IMR-90 (cell line): ENCODE data around the gene FHIP1A. TPM values are rescaled to one million over a fixed set of nuclear protein-coding genes. Genes with fewer than 3 reads are reported as not detected.

Experiments
- ATAC-seq: fragments of 200-7000 bp; cut with Tn5 transposase; 2 replicates; pipeline ENCODE4 v1.9.1; 2020; ENCODE audit warnings: low read depth, mild to moderate bottlenecking, moderate library complexity
- BruUV-seq: library from RNA; stranded (reverse); fragments of 400-500 nt; replicated peaks from 2 replicates; lab custom pipeline; 2021; lab: Mats Ljungman, UMichigan
- CTCF ChIA-PET: fragments of 300-600 bp; formaldehyde crosslinking; extraction: SDS; loops from one replicate; lab custom pipeline; 2021; ENCODE audit warnings: antibody characterized with exemption; lab: Yijun Ruan, JAX
- POLR2A ChIA-PET: fragments of 300-600 bp; sonication (Branson Sonifier 250); formaldehyde crosslinking; loops from one replicate; lab custom pipeline; 2022; ENCODE audit warnings: antibody characterized with exemption; ENCODE audit not compliant: unreplicated experiment; lab: Charles Lee
- DNase-seq: peaks from one replicate; pipeline ENCODE4 v3.0.0; 2013
- H2AFZ ChIP-seq: replicated peaks from 2 replicates; pipeline ENCODE3; 2013; ENCODE audit warnings: low read length, mild to moderate bottlenecking; ENCODE audit not compliant: poor library complexity
- H2AK5ac ChIP-seq: 2 replicates; pipeline ENCODE4 v1.6.1; 2013; ENCODE audit warnings: low read depth, low read length, inconsistent platforms
- H2AK9ac ChIP-seq: replicated peaks from 2 replicates; pipeline ENCODE3; 2013; ENCODE audit warnings: mild to moderate bottlenecking, low read depth, low read length, moderate library complexity; ENCODE audit not compliant: poor library complexity
- H2BK120ac ChIP-seq: 2 replicates; pipeline ENCODE4 v1.6.1; 2013; ENCODE audit warnings: low read depth, low read length, inconsistent platforms
- H2BK15ac ChIP-seq: 3 replicates; pipeline ENCODE4 v1.6.1; 2013; ENCODE audit warnings: low read depth, low read length, inconsistent platforms
- H2BK20ac ChIP-seq: 2 replicates; pipeline ENCODE4 v1.6.1; 2013; ENCODE audit warnings: low read depth, mild to moderate bottlenecking, inconsistent platforms, low read length, moderate library complexity
- H2BK5ac ChIP-seq: 2 replicates; pipeline ENCODE4 v1.6.1; 2013; ENCODE audit warnings: mild to moderate bottlenecking, low read depth, low read length, inconsistent platforms; ENCODE audit not compliant: poor library complexity, severe bottlenecking
- H3K14ac ChIP-seq: replicated peaks from 2 replicates; pipeline ENCODE4 v1.6.1; 2013; ENCODE audit warnings: low read depth, low read length, inconsistent platforms
- H3K18ac ChIP-seq: 2 replicates; pipeline ENCODE4 v1.6.1; 2013; ENCODE audit warnings: low read depth, low read length, control low read depth
- H3K23ac ChIP-seq: 2 replicates; pipeline ENCODE4 v1.6.1; 2013; ENCODE audit warnings: low read depth, low read length, inconsistent platforms
- H3K27ac ChIP-seq: 2 replicates; pipeline ENCODE4 v1.5.1; 2013; ENCODE audit warnings: mild to moderate bottlenecking, control low read depth, low read length; ENCODE audit not compliant: insufficient read depth
- H3K27me3 ChIP-seq: 2 replicates; pipeline ENCODE4 v1.6.1; 2013; ENCODE audit warnings: low read length; ENCODE audit not compliant: control insufficient read depth, insufficient read depth
- H3K36me3 ChIP-seq: 2 replicates; pipeline ENCODE4 v1.6.1; 2013; ENCODE audit warnings: low read length, mixed read lengths; ENCODE audit not compliant: control insufficient read depth, insufficient read depth
- H3K4ac ChIP-seq: 2 replicates; pipeline ENCODE4 v1.6.1; 2013; ENCODE audit warnings: low read depth, low read length, inconsistent platforms
- H3K4me1 ChIP-seq: 2 replicates; pipeline ENCODE4 v1.6.1; 2013; ENCODE audit warnings: low read length, mixed read lengths; ENCODE audit not compliant: control insufficient read depth, insufficient read depth
- H3K4me2 ChIP-seq: 2 replicates; pipeline ENCODE4 v1.6.1; 2013; ENCODE audit warnings: low read depth, mild to moderate bottlenecking, control low read depth, low read length, moderate library complexity
- H3K4me3 ChIP-seq: 2 replicates; pipeline ENCODE4 v1.5.1; 2013; ENCODE audit warnings: low read depth, mild to moderate bottlenecking, control low read depth, low read length, moderate library complexity; ENCODE audit not compliant: insufficient read depth
- H3K56ac ChIP-seq: 2 replicates; pipeline ENCODE4 v1.6.1; 2013; ENCODE audit warnings: low read length, inconsistent platforms; ENCODE audit not compliant: insufficient read depth; ENCODE audit errors: extremely low read depth
- H3K79me1 ChIP-seq, 2 experiments: 2 replicates each; pipeline ENCODE4 v1.6.1; 2013; ENCODE audit warnings: low read length in 2 of 2, inconsistent platforms in 1 of 2, low read depth in 1 of 2
- H3K9ac ChIP-seq: 2 replicates; pipeline ENCODE4 v1.6.1; 2013; ENCODE audit warnings: low read depth, low read length, control low read depth
- H3K9me1 ChIP-seq: 2 replicates; pipeline ENCODE4 v1.6.1; 2013; ENCODE audit warnings: low read length, inconsistent platforms; ENCODE audit not compliant: insufficient read depth
- H3K9me3 ChIP-seq: 2 replicates; pipeline ENCODE4 v1.6.1; 2013; ENCODE audit warnings: low read length; ENCODE audit not compliant: control insufficient read depth, insufficient read depth
- H4K20me1 ChIP-seq: 2 replicates; pipeline ENCODE4 v1.6.1; 2013; ENCODE audit warnings: low read length, inconsistent platforms; ENCODE audit not compliant: insufficient read depth
- H4K5ac ChIP-seq: 2 replicates; pipeline ENCODE4 v1.6.1; 2013; ENCODE audit warnings: mild to moderate bottlenecking, low read depth, low read length, control low read depth
- H4K8ac ChIP-seq, 2 experiments: 2 replicates each; pipeline ENCODE4 v1.6.1; 2013; ENCODE audit warnings: low read depth in 2 of 2, low read length in 2 of 2, control low read depth in 1 of 2, inconsistent platforms in 1 of 2
- H4K91ac ChIP-seq: 2 replicates; pipeline ENCODE4 v1.6.1; 2013; ENCODE audit warnings: low read depth, low read length, inconsistent platforms; ENCODE audit not compliant: insufficient read depth
- BHLHE40 ChIP-seq: fragments of 150-350 bp; IDR thresholded peaks from 2 replicates; pipeline ENCODE4 v1.6.1; 2016; ENCODE audit warnings: mild to moderate bottlenecking, low read depth, low read length
- CEBPB ChIP-seq: IDR thresholded peaks from 2 replicates; pipeline ENCODE4 v1.6.1; 2012; ENCODE audit warnings: low read depth, low read length, improper control_type of control experiment
- FOS ChIP-seq: fragments of 150-350 bp; IDR thresholded peaks from 2 replicates; pipeline ENCODE4 v1.6.1; 2016; ENCODE audit warnings: low read depth, low read length
- MXI1 ChIP-seq: IDR thresholded peaks from 2 replicates; pipeline ENCODE4 v1.6.1; 2012; ENCODE audit warnings: low read depth, mild to moderate bottlenecking, low read length, moderate library complexity, borderline replicate concordance
- NFE2L2 ChIP-seq: fragments of 150-350 bp; IDR thresholded peaks from 2 replicates; pipeline ENCODE4 v1.6.1; 2016; ENCODE audit warnings: low read depth, mild to moderate bottlenecking, low read length
- POLR2A ChIP-seq: IDR thresholded peaks from 2 replicates; pipeline ENCODE4 v1.6.1; 2012; ENCODE audit warnings: mild to moderate bottlenecking, low read depth, low read length
- RCOR1 ChIP-seq: IDR thresholded peaks from 2 replicates; pipeline ENCODE4 v1.6.1; 2012; ENCODE audit warnings: mild to moderate bottlenecking, low read length, improper control_type of control experiment; ENCODE audit not compliant: insufficient replicate concordance
- RFX5 ChIP-seq: IDR thresholded peaks from 2 replicates; pipeline ENCODE4 v1.8.0; 2012; ENCODE audit warnings: low read depth, mild to moderate bottlenecking, low read length, moderate library complexity
- WGBS, 2 experiments: methylation state at CpG; one replicate each; pipeline versions ENCODE4 v1.1.5 to v1.1.7; 2013; ENCODE audit warnings: missing lambda C conversion rate in 2 of 2; ENCODE audit not compliant: insufficient read length in 1 of 2; ENCODE audit errors: extremely low coverage in 2 of 2; 5-methylcytosine and 5-hydroxymethylcytosine counted together
- dilution Hi-C: fragments of 300-500 bp; cut with HindIII; formaldehyde crosslinking; loops from one replicate; pipeline ENCODE4 v1.14.3; 2018; ENCODE audit warnings: low sequenced_read_pairs; ENCODE audit not compliant: unreplicated experiment
- in situ Hi-C: fragments of 300-500 bp; cut with MboI; formaldehyde crosslinking; loops from 3 replicates; pipeline ENCODE4 v1.14.3; 2019; ENCODE audit warnings: low sequenced_read_pairs, inconsistent platforms, mixed read lengths
- intact Hi-C: fragments of 100-400 bp; cut with micrococcal nuclease; formaldehyde crosslinking; loops from 2 replicates; pipeline ENCODE4 v1.10.0; 2022
- polyA plus RNA-seq, 3 experiments: library from polyadenylated mRNA; depleted of rRNA; stranded (reverse); fragments of >200 nt; gene quantifications; 2 replicates each; pipeline ENCODE4 v1.2.3, GENCODE V29; 2012; ENCODE audit warnings: low replicate concordance in 1 of 3
- total RNA-seq: library from RNA; depleted of rRNA; stranded (reverse); fragments of >200 nt; gene quantifications from 2 replicates; pipeline ENCODE4 v1.2.3, GENCODE V29; 2012
- TF ChIP-seq, protein P1 (sequence below): fragments of 150-350 bp; IDR thresholded peaks from 2 replicates; pipeline ENCODE4 v1.6.1; 2017; ENCODE audit warnings: mild to moderate bottlenecking, antibody characterized with exemption, low read length, low read depth
- TF ChIP-seq, protein P2 (sequence below): conservative IDR thresholded peaks from 2 replicates; pipeline ENCODE4 v1.5.1; 2012; ENCODE audit warnings: mild to moderate bottlenecking, low read depth, low read length, improper control_type of control experiment

Gene FHIP1A
- total and polyA plus RNA-seq, 2 of the 4 experiments (the other 2 are of a cell fraction): 0.02 to 0.18 TPM

DNA sequence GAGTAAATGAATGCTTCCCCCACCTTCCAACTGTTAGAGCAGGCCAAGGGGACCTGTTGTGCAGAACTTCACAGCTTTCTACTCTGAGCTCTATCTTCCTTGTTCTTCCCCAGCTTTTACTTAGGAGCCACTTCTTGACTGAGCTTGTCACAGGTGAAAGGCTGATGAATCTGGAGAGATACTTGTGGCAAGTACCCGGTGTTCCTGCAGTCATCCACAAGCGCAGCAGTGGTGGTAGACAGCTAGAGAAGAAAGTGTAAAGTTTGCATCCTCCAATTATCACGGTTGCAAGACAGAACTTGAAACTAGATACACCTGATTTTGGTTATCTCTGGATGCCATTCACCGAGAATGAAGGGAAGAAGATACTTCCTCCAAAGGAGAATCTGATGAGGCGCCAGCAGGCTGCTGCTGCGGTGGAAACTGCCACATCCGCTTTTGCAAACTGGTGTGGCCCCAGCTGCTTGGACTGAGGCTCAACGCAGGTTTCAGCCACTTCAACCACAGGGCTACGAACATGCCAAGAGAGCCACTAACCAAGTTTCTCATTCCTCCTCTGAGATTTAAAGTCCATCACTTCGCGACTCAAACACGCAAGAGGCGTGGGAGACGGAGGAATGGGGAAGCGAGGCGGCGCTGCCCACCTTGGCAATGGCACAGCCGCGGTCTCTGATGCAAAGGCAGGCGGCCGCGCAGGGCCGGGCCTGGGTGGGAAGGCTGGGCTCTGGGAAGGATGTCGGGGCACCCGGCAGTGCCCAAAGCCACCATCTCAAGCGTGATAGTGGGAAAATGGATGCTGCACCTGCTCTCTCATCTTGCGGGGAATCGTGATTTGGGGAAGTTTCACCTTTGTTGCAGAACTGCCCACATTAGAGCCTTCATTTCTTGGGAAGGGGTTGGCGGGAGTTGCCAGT, 1.3 kb upstream of the FHIP1A start (continued):
- TF ChIP-seq NFE2L2 (no peak), RCOR1 (no peak)

DNA sequence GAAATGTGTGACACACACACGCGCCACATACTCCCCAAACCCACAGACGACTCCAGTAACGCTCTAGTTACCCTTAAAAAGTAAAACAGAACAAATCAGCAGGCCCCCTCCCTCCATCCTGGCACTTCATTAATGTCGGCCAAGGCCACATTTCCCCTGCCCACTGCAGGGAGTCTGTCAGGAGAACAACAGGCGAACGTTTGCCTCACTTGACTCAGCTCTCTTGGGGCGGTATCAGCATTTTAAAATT, 671 bp upstream of the FHIP1A start:
- H2BK5ac ChIP-seq: no peak overlapping the region
- H3K18ac ChIP-seq: no peak overlapping the region
- H2BK15ac ChIP-seq: no peak overlapping the region
- H2AK5ac ChIP-seq: no peak overlapping the region
- in situ Hi-C loops (no loop called here), dilution Hi-C loops (no loop called here), intact Hi-C loops (no loop called here)
- WGBS, 2 experiments: no CpG with 5 or more reads among the region's 8 CpGs
- H3K56ac ChIP-seq: no peak overlapping the region
- H3K4me2 ChIP-seq: peak overlapping the region; percentile 82
- H3K27ac ChIP-seq: no peak overlapping the region
- no peak overlapping the region for H3K4ac ChIP-seq
- H3K36me3 ChIP-seq: no peaks in the 10 kb centered on the region
- H3K9me1 ChIP-seq: no peaks in the 10 kb centered on the region
- H4K91ac ChIP-seq: no peak overlapping the region
- no peak overlapping the region for H3K23ac ChIP-seq
- H2BK20ac ChIP-seq: no peak overlapping the region
- no peak overlapping the region for H3K14ac ChIP-seq
- no peak overlapping the region for H4K5ac ChIP-seq
- no peak overlapping the region for H3K9ac ChIP-seq
- CTCF ChIA-PET: interaction anchor here (1.1 kb wide), 1 partner anchor 48 kb away, joined by 4 read pairs; no protein-coding TSS in a partner anchor
- H3K27me3 ChIP-seq: peaks cover 35% of the 10 kb centered on the region
- DNase-seq (no peak), ATAC-seq (peak; percentile 9; the same call in 1 of the 2 replicates)
- H3K4me1 ChIP-seq: peaks cover 3% of the 10 kb centered on the region; the same call in 1 of the 2 replicates
- BruUV-seq: no TSS peak
- no peak overlapping the region for H2BK120ac ChIP-seq
- no peaks in the 10 kb centered on the region for H4K20me1 ChIP-seq
- H4K8ac ChIP-seq: no peak overlapping the region
- H3K9me3 ChIP-seq: no peaks in the 10 kb centered on the region; the same call in 1 of the 2 replicates
- POLR2A ChIA-PET: no interaction called here
- H2AK9ac ChIP-seq: peak overlapping the region; percentile 30
- no peaks in the 10 kb centered on the region for H3K79me1 ChIP-seq
- TF ChIP-seq CEBPB (no peak), MXI1 (no peak), RCOR1 (no peak), FOS (no peak), BHLHE40 (no peak), POLR2A (no peak), RFX5 (no peak)
- TF ChIP-seq, protein P1, sequence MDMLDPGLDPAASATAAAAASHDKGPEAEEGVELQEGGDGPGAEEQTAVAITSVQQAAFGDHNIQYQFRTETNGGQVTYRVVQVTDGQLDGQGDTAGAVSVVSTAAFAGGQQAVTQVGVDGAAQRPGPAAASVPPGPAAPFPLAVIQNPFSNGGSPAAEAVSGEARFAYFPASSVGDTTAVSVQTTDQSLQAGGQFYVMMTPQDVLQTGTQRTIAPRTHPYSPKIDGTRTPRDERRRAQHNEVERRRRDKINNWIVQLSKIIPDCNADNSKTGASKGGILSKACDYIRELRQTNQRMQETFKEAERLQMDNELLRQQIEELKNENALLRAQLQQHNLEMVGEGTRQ: no peak
- TF ChIP-seq, protein P2, sequence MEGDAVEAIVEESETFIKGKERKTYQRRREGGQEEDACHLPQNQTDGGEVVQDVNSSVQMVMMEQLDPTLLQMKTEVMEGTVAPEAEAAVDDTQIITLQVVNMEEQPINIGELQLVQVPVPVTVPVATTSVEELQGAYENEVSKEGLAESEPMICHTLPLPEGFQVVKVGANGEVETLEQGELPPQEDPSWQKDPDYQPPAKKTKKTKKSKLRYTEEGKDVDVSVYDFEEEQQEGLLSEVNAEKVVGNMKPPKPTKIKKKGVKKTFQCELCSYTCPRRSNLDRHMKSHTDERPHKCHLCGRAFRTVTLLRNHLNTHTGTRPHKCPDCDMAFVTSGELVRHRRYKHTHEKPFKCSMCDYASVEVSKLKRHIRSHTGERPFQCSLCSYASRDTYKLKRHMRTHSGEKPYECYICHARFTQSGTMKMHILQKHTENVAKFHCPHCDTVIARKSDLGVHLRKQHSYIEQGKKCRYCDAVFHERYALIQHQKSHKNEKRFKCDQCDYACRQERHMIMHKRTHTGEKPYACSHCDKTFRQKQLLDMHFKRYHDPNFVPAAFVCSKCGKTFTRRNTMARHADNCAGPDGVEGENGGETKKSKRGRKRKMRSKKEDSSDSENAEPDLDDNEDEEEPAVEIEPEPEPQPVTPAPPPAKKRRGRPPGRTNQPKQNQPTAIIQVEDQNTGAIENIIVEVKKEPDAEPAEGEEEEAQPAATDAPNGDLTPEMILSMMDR: no peak
- H2AFZ ChIP-seq: peak overlapping the region; percentile 87
- H3K4me3 ChIP-seq: peak overlapping the region; percentile 44
